Ishikawa (cell line): ENCODE measurements around the gene KRTAP10-8.

ENCODE experiments used
- CEBPB ChIP-seq: IDR thresholded peaks from 2 replicates; pipeline ENCODE4 v1.6.1; 2012
- CREB1 ChIP-seq: IDR thresholded peaks from 2 replicates; pipeline ENCODE4 v1.6.1; 2012; ENCODE audit warnings: low read depth
- EGR1 ChIP-seq: IDR thresholded peaks from 2 replicates; pipeline ENCODE4 v1.6.1; 2012
- EP300 ChIP-seq: IDR thresholded peaks from 2 replicates; pipeline ENCODE4 v1.6.1; 2012; ENCODE audit warnings: borderline replicate concordance
- FOXM1 ChIP-seq: IDR thresholded peaks from 2 replicates; pipeline ENCODE4 v1.6.1; 2012; ENCODE audit warnings: low read depth, borderline replicate concordance
- NFIC ChIP-seq: IDR thresholded peaks from 2 replicates; pipeline ENCODE4 v1.6.1; 2012
- RAD21 ChIP-seq: IDR thresholded peaks from 2 replicates; pipeline ENCODE4 v1.6.1; 2012; ENCODE audit warnings: low read depth
- TAF1 ChIP-seq: IDR thresholded peaks from 2 replicates; pipeline ENCODE4 v1.6.1; 2012; ENCODE audit warnings: low read depth, mild to moderate bottlenecking
- TCF12 ChIP-seq: IDR thresholded peaks from 2 replicates; pipeline ENCODE4 v1.6.1; 2012; ENCODE audit warnings: low read depth
- TEAD4 ChIP-seq: IDR thresholded peaks from 2 replicates; pipeline ENCODE4 v1.6.1; 2012
- USF1 ChIP-seq: IDR thresholded peaks from 2 replicates; pipeline ENCODE4 v1.6.1; 2012
- YY1 ChIP-seq: IDR thresholded peaks from 2 replicates; pipeline ENCODE4 v1.6.1; 2012; ENCODE audit warnings: low read depth
- ZBTB7A ChIP-seq: IDR thresholded peaks from 2 replicates; pipeline ENCODE4 v1.6.1; 2012; ENCODE audit warnings: low read depth
- TF ChIP-seq, protein P1 (sequence below): IDR thresholded peaks from 2 replicates; pipeline ENCODE4 v1.6.1; 2012
- TF ChIP-seq, protein P2 (sequence below): IDR thresholded peaks from 2 replicates; pipeline ENCODE4 v1.6.1; 2012; ENCODE audit warnings: low read depth, mild to moderate bottlenecking

Gene KRTAP10-8

GRCh38 chr21:44578371-44579055 is 33.4 kb upstream of the KRTAP10-8 start:
- no peak for TF ChIP-seq RAD21
- no peak for TF ChIP-seq FOXM1
- no peak for TF ChIP-seq YY1
- no peak for TF ChIP-seq TEAD4
- no peak for TF ChIP-seq TAF1
- TF ChIP-seq, protein P1, sequence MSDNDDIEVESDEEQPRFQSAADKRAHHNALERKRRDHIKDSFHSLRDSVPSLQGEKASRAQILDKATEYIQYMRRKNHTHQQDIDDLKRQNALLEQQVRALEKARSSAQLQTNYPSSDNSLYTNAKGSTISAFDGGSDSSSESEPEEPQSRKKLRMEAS: no peak
- no peak for TF ChIP-seq NFIC
- no peak for TF ChIP-seq CEBPB
- no peak for TF ChIP-seq EP300
- no peak for TF ChIP-seq EGR1
- TF ChIP-seq CREB1: no peak
- TF ChIP-seq ZBTB7A: no peak
- TF ChIP-seq USF1: no peak
- TF ChIP-seq, protein P2, sequence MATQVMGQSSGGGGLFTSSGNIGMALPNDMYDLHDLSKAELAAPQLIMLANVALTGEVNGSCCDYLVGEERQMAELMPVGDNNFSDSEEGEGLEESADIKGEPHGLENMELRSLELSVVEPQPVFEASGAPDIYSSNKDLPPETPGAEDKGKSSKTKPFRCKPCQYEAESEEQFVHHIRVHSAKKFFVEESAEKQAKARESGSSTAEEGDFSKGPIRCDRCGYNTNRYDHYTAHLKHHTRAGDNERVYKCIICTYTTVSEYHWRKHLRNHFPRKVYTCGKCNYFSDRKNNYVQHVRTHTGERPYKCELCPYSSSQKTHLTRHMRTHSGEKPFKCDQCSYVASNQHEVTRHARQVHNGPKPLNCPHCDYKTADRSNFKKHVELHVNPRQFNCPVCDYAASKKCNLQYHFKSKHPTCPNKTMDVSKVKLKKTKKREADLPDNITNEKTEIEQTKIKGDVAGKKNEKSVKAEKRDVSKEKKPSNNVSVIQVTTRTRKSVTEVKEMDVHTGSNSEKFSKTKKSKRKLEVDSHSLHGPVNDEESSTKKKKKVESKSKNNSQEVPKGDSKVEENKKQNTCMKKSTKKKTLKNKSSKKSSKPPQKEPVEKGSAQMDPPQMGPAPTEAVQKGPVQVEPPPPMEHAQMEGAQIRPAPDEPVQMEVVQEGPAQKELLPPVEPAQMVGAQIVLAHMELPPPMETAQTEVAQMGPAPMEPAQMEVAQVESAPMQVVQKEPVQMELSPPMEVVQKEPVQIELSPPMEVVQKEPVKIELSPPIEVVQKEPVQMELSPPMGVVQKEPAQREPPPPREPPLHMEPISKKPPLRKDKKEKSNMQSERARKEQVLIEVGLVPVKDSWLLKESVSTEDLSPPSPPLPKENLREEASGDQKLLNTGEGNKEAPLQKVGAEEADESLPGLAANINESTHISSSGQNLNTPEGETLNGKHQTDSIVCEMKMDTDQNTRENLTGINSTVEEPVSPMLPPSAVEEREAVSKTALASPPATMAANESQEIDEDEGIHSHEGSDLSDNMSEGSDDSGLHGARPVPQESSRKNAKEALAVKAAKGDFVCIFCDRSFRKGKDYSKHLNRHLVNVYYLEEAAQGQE: no peak
- no peak for TF ChIP-seq TCF12

DNA sequence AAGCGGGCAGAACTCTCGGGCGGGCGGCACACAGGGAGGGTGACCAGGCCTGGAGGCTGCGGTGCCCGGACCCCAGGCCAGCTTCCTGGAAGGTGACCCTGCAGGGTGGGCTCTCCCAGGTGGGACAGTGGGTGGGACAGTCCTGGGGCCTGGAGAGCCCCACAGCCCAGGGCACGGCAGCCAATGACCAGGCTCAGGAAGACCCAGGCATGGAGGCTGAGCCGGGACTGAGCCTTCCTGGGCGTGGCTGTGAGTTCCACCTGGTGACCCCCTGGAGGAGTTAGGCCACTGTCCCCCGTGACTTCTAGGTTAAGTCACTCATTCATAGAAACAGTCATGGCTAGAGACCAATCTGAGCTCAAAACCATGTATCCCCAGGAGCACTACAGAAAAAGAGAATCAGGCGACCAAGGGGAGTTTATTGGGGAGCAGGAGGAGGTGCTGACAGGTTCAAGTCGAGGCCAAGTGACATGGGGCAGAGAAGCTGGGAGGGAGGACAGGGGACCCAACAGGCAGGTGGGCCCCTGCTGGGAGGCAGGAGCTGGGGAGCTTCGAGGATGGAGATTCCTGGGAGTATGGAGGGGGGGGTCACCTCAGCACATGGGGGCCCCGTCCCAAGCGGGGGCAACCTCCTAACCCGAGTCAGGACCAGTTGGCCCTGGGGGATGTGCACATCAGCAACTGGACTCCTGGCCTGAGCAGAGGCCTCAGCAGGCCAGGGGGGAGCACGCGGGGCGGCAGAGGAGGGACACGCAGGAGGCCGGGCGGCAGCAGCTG is 32.6 kb upstream of the KRTAP10-8 start:
- no peak for TF ChIP-seq TCF12
- no peak for TF ChIP-seq EP300
- no peak for TF ChIP-seq TAF1
- no peak for TF ChIP-seq USF1

- TF ChIP-seq RAD21 (no peak), FOXM1 (no peak), CEBPB (no peak), YY1 (no peak), TAF1 (no peak), NFIC (no peak)
- TF ChIP-seq, protein P2: no peak
- TF ChIP-seq, protein P1: no peak; the same call in 1 of the 2 replicates
These were observed 32.1 kb upstream of the KRTAP10-8 start for GRCh38 chr21:44579833-44580144.

GRCh38 chr21:44580231-44580821 is 31.6 kb upstream of the KRTAP10-8 start, which contains the start of gene KRTAP10-5:
TSS of gene KRTAP10-5 (minus strand) at chr21:44580604. CDS start at chr21:44580578, 26 bp downstream.
- peak; percentile 39; the same call in 1 of the 2 replicates for TF ChIP-seq NFIC
- TF ChIP-seq TCF12: 0 out of 2 replicates have a peak, but pooled peaks have one; percentile 46

DNA sequence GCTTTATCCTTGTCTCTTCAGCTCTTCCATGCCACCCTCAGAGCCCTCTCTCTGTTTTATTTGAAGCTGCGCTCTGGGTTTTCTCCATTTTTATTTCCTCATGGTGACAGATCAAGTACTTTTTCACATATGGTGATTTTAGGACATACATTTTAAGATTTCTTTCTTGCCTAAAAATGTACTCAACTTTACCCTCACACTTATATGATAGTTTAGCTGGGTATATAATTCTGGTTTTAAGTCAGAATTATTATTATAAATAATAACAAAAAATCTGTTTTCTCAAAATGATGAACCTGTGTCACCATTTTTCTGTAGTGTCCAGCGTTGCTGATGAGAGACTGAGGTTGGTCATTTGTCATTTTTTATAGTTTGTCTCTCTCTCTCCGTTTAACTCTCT is 30.7 kb upstream of the KRTAP10-8 start:
- TF ChIP-seq NFIC (no peak), EGR1 (no peak), CEBPB (no peak), FOXM1 (no peak), ZBTB7A (no peak), RAD21 (no peak), EP300 (no peak), TAF1 (no peak), TCF12 (no peak), USF1 (no peak), YY1 (no peak), TEAD4 (no peak), CREB1 (no peak)
- TF ChIP-seq, protein P2: no peak
- TF ChIP-seq, protein P1: no peak
